GM12873 (cell line): ENCODE measurements around the gene ZNF331.

Experiments used
- CTCF ChIP-seq: IDR thresholded peaks from 2 replicates; pipeline ENCODE4 v1.5.1; 2012; ENCODE audit warnings: low read depth, mild to moderate bottlenecking, moderate library complexity, low read length, control low read depth; ENCODE audit not compliant: insufficient read depth; ENCODE audit errors: missing control alignments

ZNF331 gene

GRCh38 chr19:53576941-53577653, 39.2 kb downstream of the ZNF331 start:
- no peak for TF ChIP-seq CTCF

DNA sequence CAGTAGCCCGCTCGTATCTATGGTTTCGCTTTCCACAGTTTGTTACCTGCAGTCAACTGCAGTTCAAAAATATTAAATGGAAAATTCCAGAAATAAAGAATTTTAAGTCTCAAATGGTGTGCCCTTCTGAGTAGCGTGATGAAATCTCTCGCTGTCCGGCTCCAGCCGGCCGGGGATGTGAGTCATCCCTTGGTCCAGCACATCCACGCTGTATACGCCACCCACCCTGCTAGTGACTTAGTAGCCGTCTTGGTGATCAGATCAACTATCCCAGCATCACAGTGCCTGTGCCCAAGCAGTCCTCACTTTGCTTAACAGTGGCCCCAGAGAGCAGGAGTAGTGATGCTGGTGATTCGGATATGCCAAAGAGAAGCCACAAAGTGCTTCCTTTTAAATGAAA, 40.0 kb downstream of the ZNF331 start:
- no peak for TF ChIP-seq CTCF

DNA sequence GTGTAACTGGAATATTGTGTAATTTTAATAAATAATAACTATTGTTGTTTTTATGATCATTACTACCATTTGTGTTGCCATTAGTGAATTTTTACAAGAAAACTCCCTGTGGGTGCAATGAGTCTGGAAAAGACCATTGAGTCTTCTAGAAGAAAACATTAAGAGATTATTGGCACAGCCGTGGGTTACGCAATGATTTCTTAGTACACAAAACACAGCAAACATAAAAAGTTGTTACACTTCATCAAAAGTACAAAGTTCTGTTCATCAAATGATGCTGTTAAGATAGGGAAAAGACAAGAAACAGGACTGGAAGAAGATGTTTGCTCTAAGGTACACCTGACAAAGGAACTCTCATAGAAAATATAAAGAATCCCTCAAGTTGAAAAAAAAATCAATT, 41.6 kb downstream of the ZNF331 start:
- no peak for TF ChIP-seq CTCF

- no peak for TF ChIP-seq CTCF
Measured at GRCh38 chr19:53580871-53581835, 43.2 kb downstream of the ZNF331 start.

GRCh38 chr19:53581871-53582279, 43.9 kb downstream of the ZNF331 start:
- no peak for TF ChIP-seq CTCF

- TF ChIP-seq CTCF = no peak
Measured at GRCh38 chr19:53583181-53583580, 45.2 kb downstream of the ZNF331 start.

- no peak for TF ChIP-seq CTCF
Measured at GRCh38 chr19:53586277-53586691, 48.3 kb downstream of the ZNF331 start.
